HCT116 (cell line): ENCODE measurements around the gene VWC2L. TPM values are rescaled to one million over a fixed set of nuclear protein-coding genes. Genes with fewer than 3 reads are reported as not detected.

Experiments
- ATAC-seq: fragments of 200-7000 bp; cut with Tn5 transposase; 2 replicates; pipeline ENCODE4 v1.9.1; 2020; ENCODE audit warnings: mild to moderate bottlenecking, moderate library complexity
- BruUV-seq: library from RNA; stranded (reverse); fragments of 400-500 nt; replicated peaks from 2 replicates; lab custom pipeline; 2021; lab: Mats Ljungman, UMichigan
- CTCF ChIA-PET: fragments of 300-600 bp; sonication (Branson Sonifier 250); formaldehyde crosslinking; loops from one replicate; lab custom pipeline; 2021; ENCODE audit warnings: antibody characterized with exemption; lab: Charles Lee
- POLR2A ChIA-PET: fragments of 300-600, 350-600 bp; sonication (Branson Sonifier 250); formaldehyde crosslinking; loops from one replicate; lab custom pipeline; 2021; ENCODE audit warnings: antibody characterized with exemption; lab: Charles Lee
- RAD21 ChIA-PET, 2 experiments: fragments of 300-600 bp; sonication (Branson Sonifier 250); formaldehyde crosslinking; loops; one replicate each; lab custom pipeline; 2023; ENCODE audit warnings: low total read pairs in 2 of 2; ENCODE audit not compliant: uncharacterized antibody in 2 of 2, unreplicated experiment in 2 of 2, low non-redundant PET in 1 of 2; lab: Charles Lee
- DNase-seq: peaks from one replicate; pipeline ENCODE4 v3.0.0-alpha.2; 2010; ENCODE audit warnings: low read depth, low spot score
- H2AFZ ChIP-seq: fragments of 200-600 bp; shearing (Covaris generic), sonication (generic); 2 replicates; pipeline ENCODE4 v1.6.1; 2017; ENCODE audit warnings: low read depth, mixed run types, mixed read lengths, antibody characterized with exemption, low read length; ENCODE audit not compliant: poor library complexity, severe bottlenecking
- H3K27ac ChIP-seq: 2 replicates; pipeline ENCODE4 v1.5.1; 2012; ENCODE audit warnings: low read depth, low read length
- H3K27me3 ChIP-seq: fragments of 200-600 bp; sonication (generic); 2 replicates; pipeline ENCODE4 v1.6.1; 2016; ENCODE audit warnings: mixed run types, low read length, mixed read lengths; ENCODE audit not compliant: insufficient read depth
- H3K36me3 ChIP-seq, 2 experiments: fragments of 200-500 bp in 1 of 2; fragments of 200-600 bp in 1 of 2; sonication (Bioruptor generic) in 1 of 2; sonication (generic) in 1 of 2; 2 replicates each; pipeline versions ENCODE4 v1.5.1 to v1.6.1; 2014 to 2016; ENCODE audit warnings: low read length in 2 of 2, inconsistent platforms in 1 of 2, mixed read lengths in 1 of 2, mixed run types in 1 of 2; ENCODE audit not compliant: insufficient read depth in 2 of 2, control insufficient read depth in 1 of 2
- H3K4me1 ChIP-seq, 2 experiments: fragments of 200-600 bp in 1 of 2; sonication (generic) in 1 of 2; 2 replicates each; pipeline versions ENCODE4 v1.5.1 to v1.6.1; 2012 to 2017; ENCODE audit warnings: low read length in 2 of 2, inconsistent platforms in 1 of 2, mild to moderate bottlenecking in 1 of 2, mixed read lengths in 1 of 2, mixed run types in 1 of 2, moderate library complexity in 1 of 2; ENCODE audit not compliant: insufficient read depth in 2 of 2, control insufficient read depth in 1 of 2
- H3K4me2 ChIP-seq: fragments of 200-600 bp; sonication (generic); 2 replicates; pipeline ENCODE4 v1.6.1; 2017; ENCODE audit warnings: mixed run types, low read length, mixed read lengths
- H3K4me3 ChIP-seq, 2 experiments: fragments of 200-600 bp in 1 of 2; sonication (generic) in 1 of 2; replicated peaks in 1 of 2; 2 replicates each; pipeline ENCODE4 v1.5.1; 2011 to 2016; ENCODE audit warnings: low read length in 2 of 2, control low read depth in 1 of 2, low read depth in 1 of 2, mild to moderate bottlenecking in 1 of 2, mixed read lengths in 1 of 2, mixed run types in 1 of 2
- H3K79me2 ChIP-seq: fragments of 200-600 bp; sonication (generic); 2 replicates; pipeline ENCODE4 v1.6.1; 2017; ENCODE audit warnings: mild to moderate bottlenecking, mixed run types, low read length, moderate library complexity, mixed read lengths; ENCODE audit not compliant: insufficient read depth
- H3K9ac ChIP-seq: fragments of 200-600 bp; sonication (generic); 2 replicates; pipeline ENCODE4 v1.6.1; 2016; ENCODE audit warnings: low read length, mixed read lengths
- H3K9me2 ChIP-seq: fragments of 200-600 bp; sonication (generic), shearing (Covaris generic); 2 replicates; pipeline ENCODE4 v1.6.1; 2017; ENCODE audit warnings: mixed run types, mild to moderate bottlenecking, moderate library complexity; ENCODE audit not compliant: insufficient read depth
- H3K9me3 ChIP-seq, 2 experiments: fragments of 200-500 bp in 1 of 2; fragments of 200-600 bp in 1 of 2; sonication (Bioruptor generic) in 1 of 2; sonication (generic) in 1 of 2; 2 replicates each; pipeline ENCODE4 v1.6.1; 2014 to 2017; ENCODE audit warnings: low read length in 2 of 2, mixed read lengths in 2 of 2, inconsistent platforms in 1 of 2, low read depth in 1 of 2, mild to moderate bottlenecking in 1 of 2, mixed run types in 1 of 2, moderate library complexity in 1 of 2; ENCODE audit not compliant: control insufficient read depth in 1 of 2, insufficient read depth in 1 of 2
- H4K20me1 ChIP-seq: fragments of 200-600 bp; sonication (generic), shearing (Covaris generic); 2 replicates; pipeline ENCODE4 v1.6.1; 2017; ENCODE audit warnings: mixed run types, mild to moderate bottlenecking, moderate library complexity; ENCODE audit not compliant: insufficient read depth
- ATF3 ChIP-seq: IDR thresholded peaks from 2 replicates; pipeline ENCODE4 v1.6.1; 2012
- CBX3 ChIP-seq: IDR thresholded peaks from 2 replicates; pipeline ENCODE4 v1.6.1; 2012; ENCODE audit warnings: low read depth
- CEBPB ChIP-seq: IDR thresholded peaks from 2 replicates; pipeline ENCODE4 v1.6.1; 2012; ENCODE audit warnings: low read depth
- ELF1 ChIP-seq: IDR thresholded peaks from 2 replicates; pipeline ENCODE4 v1.6.1; 2012; ENCODE audit warnings: low read depth, borderline replicate concordance
- EZH2 ChIP-seq: fragments of 200-600 bp; sonication (generic); IDR thresholded peaks from 2 replicates; pipeline ENCODE4 v1.6.1; 2017; ENCODE audit warnings: antibody characterized with exemption, mixed run types
- EZH2phosphoT487 ChIP-seq: fragments of 200-600 bp; IDR thresholded peaks from 2 replicates; pipeline ENCODE4 v1.6.1; 2018; ENCODE audit warnings: antibody characterized with exemption, borderline replicate concordance
- FOSL1 ChIP-seq: IDR thresholded peaks from 2 replicates; pipeline ENCODE4 v1.6.1; 2012; ENCODE audit warnings: low read depth
- JUND ChIP-seq: IDR thresholded peaks from 2 replicates; pipeline ENCODE4 v1.6.1; 2012
- MAX ChIP-seq: IDR thresholded peaks from 2 replicates; pipeline ENCODE4 v1.6.1; 2012
- POLR2A ChIP-seq: IDR thresholded peaks from 2 replicates; pipeline ENCODE4 v1.7.0; 2011; ENCODE audit warnings: borderline replicate concordance; ENCODE audit not compliant: insufficient read depth, insufficient read length; ENCODE audit errors: extremely low read depth
- POLR2AphosphoS5 ChIP-seq: IDR thresholded peaks from 2 replicates; pipeline ENCODE4 v1.6.1; 2011; ENCODE audit warnings: mild to moderate bottlenecking, low read depth, low read length, moderate library complexity
- SIN3A ChIP-seq: IDR thresholded peaks from 2 replicates; pipeline ENCODE4 v1.6.1; 2012; ENCODE audit warnings: low read depth
- SP1 ChIP-seq: IDR thresholded peaks from 2 replicates; pipeline ENCODE4 v1.6.1; 2012; ENCODE audit warnings: low read depth
- SRF ChIP-seq: IDR thresholded peaks from 2 replicates; pipeline ENCODE4 v1.6.1; 2012; ENCODE audit warnings: low read depth
- ZBTB33 ChIP-seq: IDR thresholded peaks from 2 replicates; pipeline ENCODE4 v1.6.1; 2011; ENCODE audit warnings: mild to moderate bottlenecking, low read length, moderate library complexity; ENCODE audit not compliant: insufficient replicate concordance; ENCODE audit errors: extremely low read depth
- ZFX ChIP-seq: fragments of 450-650 bp; IDR thresholded peaks from 2 replicates; pipeline ENCODE4 v1.6.1; 2017
- ZNF274 ChIP-seq: fragments of 200-500 bp; sonication (Bioruptor generic); IDR thresholded peaks from 2 replicates; pipeline ENCODE4 v1.6.1; 2014; ENCODE audit warnings: mild to moderate bottlenecking, low read depth, low read length, inconsistent platforms
- intact Hi-C: fragments of 100-400 bp; cut with micrococcal nuclease; formaldehyde crosslinking; loops from 2 replicates; pipeline ENCODE4 v1.10.0; 2022
- total RNA-seq: library from RNA; stranded (reverse); gene quantifications from one replicate; pipeline ENCODE4 v1.2.1, GENCODE V29; 2021; ENCODE audit not compliant: unreplicated experiment

Gene VWC2L
- total RNA-seq, 1 experiment from 2014 or later, result not detected

GRCh38 chr2:214507032-214507431, 96.2 kb downstream of the VWC2L start:
- H3K9ac ChIP-seq, result no peak overlapping the region
- H3K79me2 ChIP-seq, result no peaks in the 10 kb centered on the region
- CTCF ChIA-PET, result no interaction called here
- intact Hi-C loops, result no loop called here
- no peaks in the 10 kb centered on the region for H4K20me1 ChIP-seq
- no peak overlapping the region for H3K27ac ChIP-seq
- DNase-seq (no peak), ATAC-seq (no peak)
- BruUV-seq, result no TSS peak
- no peaks in the 10 kb centered on the region for H3K9me3 ChIP-seq
- H3K4me1 ChIP-seq, result no peaks in the 10 kb centered on the region
- H3K36me3 ChIP-seq, result no peaks in the 10 kb centered on the region
- RAD21 ChIA-PET, result no interaction called here
- H3K9me2 ChIP-seq, result no peaks in the 10 kb centered on the region
- no peak overlapping the region for H2AFZ ChIP-seq
- POLR2A ChIA-PET, result no interaction called here
- H3K4me3 ChIP-seq, result no peak overlapping the region
- TF ChIP-seq ZFX (no peak), EZH2phosphoT487 (no peak), ATF3 (no peak), POLR2A (no peak), ELF1 (no peak), CEBPB (no peak), ZNF274 (no peak), MAX (no peak), JUND (no peak), CBX3 (no peak), EZH2 (no peak), ZBTB33 (no peak), SIN3A (no peak), SP1 (no peak), POLR2AphosphoS5 (no peak), SRF (no peak), FOSL1 (no peak)
- TF ChIP-seq, all 23 proteins: peak for 0
- Histone ChIP-seq H3K27me3 (no peaks in the 10 kb centered on the region), H3K4me2 (no peak overlapping the region)
